Esophagus squamous epithelium (tissue), 4 donors: ENCODE data around the gene BICRAL.

Experiments
- CTCF ChIP-seq, 6 experiments: fragments of 450-650 bp in 4 of 6; fragments of 200-600 bp in 2 of 6; sonication (generic) in 2 of 6; IDR thresholded peaks; one replicate each; pipeline ENCODE4 v1.5.1; 2016 to 2019; ENCODE audit warnings: antibody characterized with exemption in 6 of 6, mild to moderate bottlenecking in 4 of 6, moderate library complexity in 4 of 6
- POLR2A ChIP-seq, 4 donors: fragments of 450-650 bp; IDR thresholded peaks; one replicate each; pipeline ENCODE4 v1.6.1; 2017; ENCODE audit warnings: antibody characterized with exemption in 4 of 4, mild to moderate bottlenecking in 4 of 4, moderate library complexity in 3 of 4

DNA sequence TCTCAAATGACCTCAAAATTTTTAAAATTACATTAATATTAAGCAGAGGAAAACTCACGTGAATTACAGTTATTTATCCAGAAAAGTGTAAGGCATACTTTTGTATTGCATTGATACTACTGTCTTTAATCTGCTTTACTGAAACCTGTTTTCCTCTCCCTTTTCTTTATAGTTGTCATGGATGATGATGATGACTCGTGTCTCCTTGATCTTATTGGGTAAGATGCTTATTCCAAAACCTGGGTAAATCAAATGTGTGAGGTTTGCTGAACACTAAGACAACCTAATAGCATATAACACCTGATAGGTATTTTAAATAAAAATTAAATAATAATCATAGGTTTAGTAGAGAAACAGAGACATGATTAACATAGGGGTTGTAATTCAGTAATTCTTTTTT lies 40.0 kb downstream of the BICRAL start:
- TF ChIP-seq CTCF (IDR thresholded peaks at IDR 0.05) (no peak), POLR2A (IDR thresholded peaks at IDR 0.05) (no peak)
